Femur (tissue), 1 donor: ENCODE data around the gene KIAA0513.
A peak's percentile ranks its signal among the peaks of the same experiment; 100 is the strongest.

Experiments
- DNase-seq: peaks from one replicate; pipeline ENCODE4 v3.0.0-alpha.2; 2017

KIAA0513 gene

DNA sequence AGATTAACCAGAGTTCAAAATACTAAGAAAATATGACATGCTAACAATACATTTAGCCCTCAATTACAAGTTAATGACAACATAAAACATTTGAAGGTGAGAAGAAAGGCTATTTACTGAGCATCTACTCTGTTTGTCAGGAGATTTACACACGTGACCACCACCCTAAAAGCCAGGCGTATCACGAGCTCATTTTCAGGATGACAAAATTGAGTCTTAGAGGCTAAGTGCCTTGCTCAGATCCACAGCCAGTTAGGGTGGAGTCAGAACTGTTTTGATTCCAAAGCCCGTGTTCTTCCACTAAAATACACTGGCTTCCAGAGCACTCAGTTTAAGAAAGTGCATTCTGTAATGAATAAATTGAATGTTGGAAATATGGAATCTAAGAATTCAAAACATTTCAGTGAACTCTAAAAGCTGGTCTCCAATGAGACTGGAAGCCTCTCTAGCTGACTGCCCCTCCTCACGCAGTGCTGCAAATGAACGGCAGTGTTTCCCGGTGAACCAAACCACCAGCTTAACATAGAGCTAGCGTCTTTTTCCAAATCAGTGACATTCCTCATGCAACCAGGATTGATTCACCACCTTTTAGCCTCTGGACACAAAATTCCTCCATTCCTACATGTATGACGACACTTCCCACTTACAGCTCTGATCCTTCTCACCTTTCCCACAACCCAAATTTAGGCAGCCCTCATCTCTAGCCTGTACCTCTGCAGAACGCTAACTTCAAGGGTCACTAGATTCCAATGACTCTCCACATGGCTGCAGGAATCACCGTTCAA lies 22.1 kb upstream of the KIAA0513 start:
- DNase-seq = peak; percentile 67

DNA sequence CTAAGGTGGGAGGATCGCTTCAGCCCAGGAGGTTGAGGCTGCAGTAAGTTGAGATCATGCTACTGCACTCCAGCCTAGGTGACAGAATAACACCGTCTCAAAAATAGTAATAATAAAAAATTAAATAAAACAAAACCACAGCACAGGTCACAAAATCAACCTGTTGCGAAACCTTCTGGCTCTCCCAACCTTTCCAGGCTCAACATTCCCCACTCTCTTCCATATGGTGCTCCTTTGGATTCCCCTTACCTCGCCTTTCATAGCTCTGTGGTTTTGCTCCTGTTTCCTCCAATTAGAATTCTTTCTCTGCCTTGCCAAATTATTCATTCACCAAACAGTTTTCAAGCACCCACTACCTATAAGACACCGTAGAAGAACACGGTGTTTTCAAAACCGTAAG lies 21.0 kb upstream of the KIAA0513 start:
- DNase-seq = no peak

DNA sequence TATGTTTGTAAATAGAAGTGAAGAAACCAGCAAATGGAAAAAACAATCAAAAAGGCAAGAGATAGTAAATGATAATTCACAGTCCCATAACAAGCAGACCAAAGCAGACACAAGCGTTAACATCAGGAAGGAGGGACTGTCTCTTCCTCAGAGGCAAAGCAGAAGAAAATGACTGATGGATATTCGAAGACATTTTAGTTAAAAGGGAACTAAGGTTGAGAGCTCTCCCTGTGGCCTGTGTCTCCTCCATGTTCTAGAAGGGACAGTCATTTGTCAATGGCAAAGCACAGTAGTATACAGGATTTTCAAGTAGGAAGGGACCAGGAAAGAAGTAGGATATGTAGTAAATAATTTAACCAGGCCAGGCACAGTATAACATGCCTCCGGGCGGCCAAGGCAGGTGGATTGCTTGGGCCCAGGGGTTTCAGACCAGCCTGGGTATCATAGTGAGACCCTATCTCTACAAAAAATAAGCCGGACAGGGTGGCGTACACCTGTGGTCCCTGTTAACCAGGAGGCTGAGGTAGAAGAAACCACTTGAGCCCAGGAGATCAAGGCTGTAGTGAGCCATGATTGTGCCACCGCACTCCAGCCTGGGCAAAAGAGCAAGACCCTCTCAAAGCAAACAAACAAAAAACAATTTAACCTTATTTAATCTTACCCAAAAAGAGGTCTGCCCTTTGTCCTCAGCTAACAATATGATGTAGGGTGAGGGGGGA lies 19.9 kb upstream of the KIAA0513 start:
- DNase-seq = no peak

DNA sequence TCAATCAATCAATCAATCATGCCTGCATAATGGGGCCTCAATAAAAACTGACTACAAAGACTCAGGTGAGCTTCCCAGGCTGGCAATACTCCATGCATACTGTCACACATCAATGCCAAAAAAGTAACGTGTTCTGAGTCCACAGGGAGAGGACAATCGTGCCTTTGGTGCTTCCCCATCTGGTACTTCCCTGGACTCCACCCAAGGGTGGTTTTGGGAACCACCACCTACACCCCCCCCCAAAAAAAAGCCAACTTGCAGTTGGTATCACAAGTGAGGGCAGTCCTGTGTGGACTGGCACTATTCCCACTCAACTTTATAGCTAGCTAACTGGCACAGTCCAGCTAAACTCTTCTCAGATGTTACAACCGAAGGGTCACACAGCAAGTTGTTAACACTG lies 19.3 kb upstream of the KIAA0513 start:
- DNase-seq = no peak

DNA sequence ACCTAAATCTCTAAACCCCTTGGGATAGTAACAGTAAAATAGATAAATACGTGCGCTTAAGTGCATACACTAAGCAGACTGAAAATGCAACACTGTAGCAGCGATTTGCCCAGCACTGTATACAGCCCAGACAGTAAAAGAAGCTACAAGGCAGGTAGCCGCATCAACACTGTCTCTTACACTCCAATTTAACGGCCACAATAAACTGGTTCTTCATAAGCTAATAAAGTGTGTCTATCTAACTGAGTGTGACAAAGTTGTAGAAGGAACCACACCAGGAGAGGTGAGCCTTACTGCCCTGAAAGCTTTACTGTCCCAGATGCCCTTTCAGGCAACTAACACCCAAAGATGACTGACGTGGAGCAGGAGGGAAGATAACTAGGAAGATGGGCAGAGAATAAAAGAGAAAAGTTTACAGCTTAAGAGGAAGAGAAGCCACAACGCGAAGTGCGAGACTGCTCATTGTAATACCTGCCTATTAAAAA lies 17.1 kb upstream of the KIAA0513 start:
- no peak for DNase-seq

DNA sequence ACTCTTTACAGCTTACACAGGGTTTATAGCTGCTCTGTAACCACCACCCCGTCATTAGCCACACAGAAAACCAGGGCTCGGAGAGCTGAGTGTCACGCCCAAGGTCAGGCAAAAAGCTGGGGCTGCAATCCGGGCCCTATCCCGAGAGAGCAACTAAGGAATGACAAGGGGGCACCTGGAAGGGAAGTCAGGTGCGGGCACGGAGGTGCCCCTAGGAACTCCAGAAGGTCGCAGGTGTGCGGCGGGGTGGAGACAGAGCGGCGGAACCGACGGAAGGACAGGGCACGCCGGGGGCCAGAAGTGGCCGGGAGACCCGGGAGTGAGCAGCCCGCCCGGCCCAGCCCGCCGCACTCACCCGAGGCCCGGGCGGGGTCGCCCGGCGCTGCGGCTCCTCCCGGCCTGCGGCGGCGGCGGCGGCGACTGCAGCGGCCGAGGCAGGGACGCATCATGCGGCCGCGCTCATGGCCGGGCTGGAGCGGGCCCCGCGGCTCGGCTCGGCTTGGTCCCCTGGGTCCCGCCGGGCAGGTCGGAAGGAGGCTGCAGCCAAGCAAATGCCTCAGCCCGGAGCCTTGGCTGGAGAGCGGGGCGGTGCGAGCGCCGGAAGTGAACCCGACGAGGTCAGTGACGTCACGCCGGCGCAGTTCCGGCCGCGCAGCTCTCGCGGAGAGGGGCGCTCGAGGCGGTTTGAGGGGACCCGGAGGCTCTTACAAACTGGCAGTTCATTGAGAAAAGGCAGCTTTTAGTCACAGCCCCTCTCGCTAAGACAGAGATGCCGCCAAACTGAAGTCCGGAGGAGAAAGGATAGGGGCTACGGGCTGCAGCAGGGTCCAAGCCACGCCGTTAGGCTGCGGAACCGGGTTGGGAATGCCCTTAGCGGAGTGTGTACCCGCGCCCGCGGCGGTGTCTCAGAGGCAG lies 16.4 kb upstream of the KIAA0513 start, which contains the start of gene ZDHHC7:
Gene ZDHHC7 (minus strand): TSS at position 605 of the 915 bp plus-strand sequence. CDS start 20,917 bp downstream, outside the sequence.
- DNase-seq = peak; percentile 93

DNA sequence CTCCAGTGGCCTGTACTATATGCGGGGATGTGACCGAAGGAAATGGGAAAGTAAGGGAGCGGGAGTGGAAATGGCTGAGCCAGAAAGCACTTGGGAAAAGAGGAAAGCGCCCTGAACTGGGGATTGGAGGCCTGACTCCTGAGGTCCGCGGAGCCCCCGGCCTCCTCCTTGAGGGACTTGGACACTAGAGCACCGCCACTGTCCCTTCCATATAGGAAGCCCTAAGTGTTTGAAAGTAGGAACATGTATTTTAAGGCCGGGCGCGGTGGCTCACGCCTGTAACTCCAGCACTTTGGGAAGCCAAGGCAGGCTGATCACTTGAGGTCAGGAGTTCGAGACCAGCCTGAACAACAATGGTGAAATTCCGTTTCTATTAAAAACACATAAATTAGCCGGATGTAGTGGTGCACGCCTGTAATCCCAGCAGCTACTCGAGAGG lies 15.7 kb upstream of the KIAA0513 start:
- DNase-seq = no peak

DNA sequence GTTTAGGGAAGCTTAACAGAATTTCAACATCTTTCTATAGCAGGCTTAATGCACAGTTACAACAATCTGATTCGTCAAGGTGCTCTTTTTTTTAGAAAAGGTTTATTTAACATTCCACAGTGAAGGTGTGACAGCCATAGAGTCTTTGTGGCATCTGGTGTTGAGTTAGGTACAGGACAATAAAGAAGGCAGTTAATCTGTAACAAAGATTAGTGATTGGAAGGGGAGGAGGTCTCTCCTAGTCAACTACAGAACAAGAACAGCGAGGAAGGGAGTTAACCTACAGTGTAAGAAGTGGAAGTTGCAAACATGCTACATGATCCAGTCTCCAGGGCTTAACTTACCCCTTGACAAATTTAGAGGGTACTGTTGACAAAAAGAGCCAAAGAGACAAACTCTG lies 13.3 kb upstream of the KIAA0513 start:
- DNase-seq = no peak

DNA sequence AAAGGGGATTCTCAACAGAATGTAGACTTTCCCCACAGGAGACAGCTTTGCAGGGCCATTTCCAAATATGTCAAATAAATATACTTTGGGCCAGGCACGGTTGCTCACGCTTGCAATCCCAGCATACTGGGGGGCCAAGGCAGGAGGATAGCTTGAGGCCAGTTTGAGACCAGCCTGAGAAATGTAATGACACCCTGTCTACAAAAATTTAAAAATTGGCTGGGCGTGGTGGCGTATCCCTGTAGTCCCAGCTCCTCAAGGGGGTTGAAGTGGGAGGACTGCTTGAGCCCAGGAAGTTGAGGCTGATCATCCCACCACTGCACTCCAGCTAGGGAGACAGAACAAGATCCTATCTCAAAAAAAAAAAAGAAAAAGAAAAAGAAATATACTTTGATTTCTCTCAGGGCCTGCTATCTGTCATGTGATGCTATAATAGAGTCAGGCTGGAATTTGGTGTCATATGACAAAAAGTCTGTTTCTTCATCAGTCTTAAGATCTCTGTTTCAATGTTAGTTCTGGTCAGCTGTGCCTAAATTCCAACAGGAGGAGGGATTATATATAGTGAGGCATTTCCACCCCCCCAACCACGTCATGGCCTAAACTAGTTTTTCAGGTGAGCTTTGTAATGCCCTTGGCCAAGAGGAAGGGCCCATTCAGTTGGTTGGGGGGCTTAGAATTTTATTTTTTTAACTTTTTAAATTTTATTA lies 12.0 kb upstream of the KIAA0513 start:
- DNase-seq = no peak

DNA sequence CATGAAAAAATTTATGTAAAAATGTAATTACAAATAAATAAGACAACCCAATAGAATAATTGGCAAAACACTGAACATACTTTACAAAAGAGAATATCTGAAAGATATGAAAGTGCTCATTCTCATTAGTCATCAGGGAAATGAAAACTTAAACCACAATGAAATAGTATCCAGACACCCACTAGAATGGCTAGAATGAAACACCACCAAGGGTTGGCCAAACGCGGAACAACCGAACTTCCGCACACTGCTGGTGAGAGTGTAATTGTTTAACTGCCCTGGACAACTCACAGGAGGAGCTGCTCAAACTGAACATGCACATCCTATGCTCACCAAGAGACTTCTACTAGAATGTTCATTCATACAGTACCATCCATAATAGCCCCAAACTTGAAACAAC lies 10.4 kb upstream of the KIAA0513 start:
- no peak for DNase-seq

DNA sequence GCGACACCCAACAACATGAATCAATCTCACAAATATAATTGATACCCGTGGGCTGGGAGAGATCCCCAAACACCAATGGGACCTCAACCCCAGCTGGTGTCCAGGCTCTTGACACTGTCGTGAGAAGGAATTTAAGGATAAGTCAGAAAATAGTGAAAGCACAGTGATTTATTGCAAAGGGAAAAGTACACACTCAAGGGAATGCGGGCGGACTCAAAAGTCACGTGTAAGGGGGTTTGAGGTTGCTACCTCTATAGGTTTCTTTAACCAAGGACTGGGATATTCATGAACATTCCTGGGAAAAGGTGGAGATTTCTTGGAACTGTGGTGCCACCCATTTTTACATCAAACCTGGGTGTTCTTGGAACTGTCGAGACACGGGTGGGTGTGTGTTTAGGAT lies 10.0 kb upstream of the KIAA0513 start:
- no peak for DNase-seq

DNA sequence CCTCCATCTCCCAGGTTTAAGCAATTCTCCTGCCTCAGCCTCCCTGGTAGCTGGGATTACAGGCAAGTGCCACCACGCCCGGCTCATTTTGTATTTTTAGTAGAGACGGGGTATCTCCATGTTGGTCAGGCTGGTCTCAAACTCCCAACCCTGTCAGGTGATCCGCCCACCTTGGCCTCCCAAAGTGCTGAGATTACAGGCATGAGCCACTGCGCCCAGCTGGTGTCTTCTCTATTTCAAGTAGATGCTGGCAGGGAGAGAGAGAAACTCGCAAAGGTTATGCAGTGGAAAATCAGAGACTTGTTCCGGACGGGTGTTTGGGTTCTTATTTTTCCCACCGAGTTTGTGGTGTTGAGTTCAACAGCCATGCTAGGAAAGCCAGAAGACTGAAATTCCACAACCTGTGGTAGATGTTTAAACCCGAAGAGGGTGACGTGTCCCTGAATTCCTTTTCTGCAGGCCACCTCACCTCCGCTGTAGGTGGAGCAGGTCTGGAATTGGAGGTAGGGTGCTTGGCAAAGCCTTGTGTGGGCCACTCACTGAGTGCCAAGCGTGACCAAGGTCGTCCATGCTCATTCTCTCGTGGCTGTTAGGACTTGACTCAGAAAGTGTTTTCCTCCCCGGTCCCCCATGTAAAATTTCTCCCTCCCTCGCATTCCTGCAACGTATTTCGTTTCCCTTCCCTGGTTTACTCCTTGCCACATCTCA lies 8.9 kb upstream of the KIAA0513 start:
- DNase-seq = no peak

DNA sequence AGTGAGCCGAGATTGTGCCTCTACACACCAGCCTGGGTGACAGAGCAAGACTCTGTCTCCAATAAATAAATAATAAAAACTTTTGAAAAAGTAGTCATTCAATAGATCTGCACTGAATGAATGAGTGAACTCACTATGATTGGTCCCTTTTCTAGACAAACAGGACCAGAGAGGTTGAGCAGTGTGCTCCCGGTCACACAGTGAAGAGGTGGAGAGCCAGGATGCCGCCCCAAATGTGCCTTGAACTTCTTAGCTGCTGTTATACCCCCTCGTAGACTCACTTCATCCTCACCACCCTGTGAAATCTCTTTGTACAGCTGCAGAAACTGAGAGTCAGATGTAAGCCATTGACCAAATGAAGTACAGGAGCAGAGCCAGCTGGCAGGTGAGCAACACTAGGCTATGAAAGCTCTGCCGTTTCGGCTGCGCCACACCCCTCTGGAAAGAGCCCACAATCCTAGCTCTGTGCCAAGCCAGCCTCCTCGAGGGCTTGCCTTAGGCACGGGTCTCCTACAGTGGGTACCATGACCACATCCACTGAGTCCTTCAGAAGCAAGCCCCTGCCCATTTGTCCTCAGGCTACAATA lies 7.8 kb upstream of the KIAA0513 start:
- DNase-seq = peak; percentile 63

DNA sequence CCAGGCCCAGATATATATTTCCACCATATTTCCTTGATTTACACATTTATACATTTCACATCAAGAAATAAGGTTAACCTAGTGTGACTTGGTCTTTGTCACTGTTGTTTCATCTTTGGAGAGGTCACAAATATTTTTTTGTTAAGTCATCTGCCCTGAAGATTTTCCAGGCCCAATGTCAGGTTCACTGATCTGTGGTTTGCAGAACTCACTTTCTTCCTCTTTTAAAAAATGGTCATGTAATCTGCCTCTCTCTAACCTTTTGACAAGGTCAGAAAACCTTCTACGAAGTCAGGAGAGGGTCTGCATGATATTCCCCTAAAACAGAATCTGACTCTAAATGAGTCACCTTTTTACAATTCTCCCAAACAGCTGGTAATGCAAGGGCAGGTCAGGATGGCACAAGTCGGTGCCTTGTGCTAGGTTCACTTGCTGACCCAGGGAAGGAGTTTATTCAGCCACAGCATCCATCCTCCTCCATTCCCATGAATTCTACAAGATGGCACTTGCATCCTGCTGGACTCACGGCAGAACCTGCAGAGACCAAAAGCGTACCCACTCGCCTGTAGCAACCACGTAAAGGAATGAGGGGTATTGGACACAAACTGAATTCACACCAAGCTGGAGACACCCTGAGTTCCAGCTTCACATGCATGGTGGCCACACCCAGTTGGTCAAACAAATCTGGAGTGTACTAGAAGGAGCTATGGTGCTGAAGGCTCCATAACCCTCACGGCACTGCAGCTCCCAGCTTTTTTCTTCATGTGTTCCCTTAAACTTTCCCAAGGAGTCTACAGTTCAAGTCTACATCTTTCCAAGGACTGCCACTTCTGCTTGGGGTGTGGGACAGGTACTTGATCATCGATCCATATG lies 1.6 kb upstream of the KIAA0513 start:
- no peak for DNase-seq

DNA sequence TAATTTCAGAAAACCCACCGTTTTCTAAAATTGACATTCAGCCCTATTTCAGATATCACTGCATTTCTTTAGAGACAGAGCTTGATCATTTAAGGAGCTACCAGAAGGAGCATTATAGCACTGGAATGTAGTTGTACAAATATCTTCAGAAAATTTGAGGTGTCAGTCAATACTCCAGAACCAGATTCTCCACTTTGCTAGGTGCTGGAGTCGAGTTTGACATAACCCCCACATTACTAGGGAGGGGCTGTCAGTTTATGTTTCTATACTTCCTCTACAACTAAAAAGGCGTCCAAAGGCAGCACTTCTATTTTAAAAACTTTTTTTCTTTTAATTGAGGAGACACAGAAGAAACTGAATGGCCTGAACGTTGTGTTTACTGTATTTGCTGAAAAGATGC lies 892 bp upstream of the KIAA0513 start:
- DNase-seq = no peak

DNA sequence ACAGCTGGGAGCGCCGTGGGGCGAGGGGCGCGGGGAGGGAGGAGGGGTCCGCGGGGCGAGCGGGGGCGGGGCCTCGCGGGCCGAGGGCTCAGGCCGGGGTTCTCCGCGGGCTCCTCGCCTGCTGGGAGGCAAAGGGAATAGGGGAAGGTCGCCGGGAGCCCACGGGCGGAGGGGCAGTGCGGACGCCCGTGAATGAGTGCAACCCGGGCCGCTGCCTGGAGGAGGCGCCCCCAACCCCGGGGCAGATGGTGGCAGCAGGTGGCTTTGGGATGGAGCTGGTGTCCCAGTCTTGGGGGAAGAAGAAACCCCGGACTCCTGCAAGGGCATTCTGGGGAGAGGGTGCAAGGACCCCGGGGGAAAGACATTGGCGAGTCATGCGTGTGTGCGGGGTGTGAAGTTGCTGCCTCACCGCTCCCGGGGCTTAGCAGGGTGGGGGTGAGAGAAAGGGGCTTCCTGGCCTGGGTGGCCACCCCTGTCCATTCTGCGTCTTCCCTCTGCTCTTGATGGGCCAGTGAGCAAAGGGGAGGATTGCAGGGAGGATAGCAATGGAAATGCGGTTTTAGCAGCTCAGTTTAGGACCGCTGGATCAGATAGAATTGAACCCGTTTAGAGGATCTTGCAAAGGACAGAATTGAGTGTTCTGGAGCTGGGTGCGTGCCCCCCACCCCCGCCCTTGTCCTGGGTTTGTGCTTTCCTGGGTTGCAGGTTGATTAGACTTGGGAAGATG lies 526 bp downstream of the KIAA0513 start:
- no peak for DNase-seq

DNA sequence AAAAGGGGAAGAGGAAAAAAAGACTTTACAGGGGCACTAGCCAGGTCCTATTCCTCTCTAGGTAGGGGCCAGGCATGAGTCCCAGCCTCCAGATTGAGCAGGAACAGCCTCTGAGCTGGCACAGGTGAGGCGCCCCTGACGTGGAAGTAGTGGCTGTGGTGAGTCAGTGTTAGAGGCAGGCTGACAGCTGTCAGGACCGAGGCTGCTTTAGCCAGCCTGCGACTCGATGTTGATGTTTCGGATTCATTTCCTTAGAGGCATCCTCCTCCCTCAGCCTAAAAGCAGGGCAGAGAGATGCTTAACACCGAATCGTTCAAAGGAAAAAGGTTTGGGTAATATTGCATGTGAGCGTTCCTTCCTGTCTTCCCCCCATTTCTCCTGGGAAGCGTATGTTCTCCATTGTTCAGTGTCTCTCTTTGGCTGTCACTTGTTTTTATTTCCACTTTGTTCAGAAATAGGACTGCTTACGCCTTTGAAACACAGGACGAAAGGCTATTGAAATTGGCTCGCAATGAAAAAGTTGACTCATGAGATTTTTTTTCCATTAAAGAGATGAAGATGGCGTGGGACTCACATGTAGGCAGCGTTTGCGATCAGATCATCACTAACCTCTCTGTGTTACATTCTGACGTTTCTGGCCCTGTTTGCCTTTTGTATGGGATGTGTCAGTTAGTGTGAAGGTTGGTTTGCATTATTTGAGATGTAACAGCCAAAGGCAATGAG lies 1.3 kb downstream of the KIAA0513 start:
- DNase-seq = no peak

DNA sequence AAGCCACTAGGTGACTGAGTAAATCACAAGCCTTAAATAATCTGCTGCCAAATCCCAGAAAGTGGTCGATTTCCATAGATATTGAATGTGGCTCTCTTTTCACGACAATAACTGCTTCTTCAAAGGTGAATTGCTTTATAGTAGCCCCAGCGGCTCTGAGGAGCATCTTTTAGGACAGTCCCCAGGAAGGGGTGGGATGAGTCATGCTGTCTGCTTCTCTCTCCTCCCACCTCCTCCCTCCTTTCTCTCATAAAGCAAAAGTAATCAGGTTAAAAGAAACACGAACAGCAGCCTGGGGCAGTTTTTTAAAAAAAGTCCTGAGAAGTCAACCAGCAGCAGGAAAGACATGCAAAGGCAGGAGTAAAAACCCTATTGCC lies 1.8 kb downstream of the KIAA0513 start:
- no peak for DNase-seq

DNA sequence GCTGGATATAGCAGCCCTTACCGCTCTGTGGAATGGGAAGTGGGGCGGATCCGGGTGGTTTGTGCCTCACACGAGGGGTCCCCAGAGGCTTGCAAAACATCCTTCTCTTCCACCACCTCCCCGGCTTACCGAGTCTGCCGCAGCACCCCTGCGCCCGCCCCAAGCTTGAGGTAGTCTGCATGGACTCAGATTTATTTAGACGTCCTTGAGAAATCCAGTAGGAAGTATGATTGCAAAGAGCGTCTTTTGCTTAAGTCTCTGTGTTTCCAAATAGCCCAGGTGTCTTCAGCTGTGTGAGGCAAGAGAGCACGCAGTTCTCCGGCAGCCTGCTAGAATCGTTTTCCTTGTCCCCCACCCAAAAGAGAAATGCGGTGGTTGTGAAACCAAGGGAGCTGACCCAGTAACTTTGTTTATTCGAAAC lies 2.4 kb downstream of the KIAA0513 start:
- no peak for DNase-seq
